Kidney capillary endothelial cell (primary cell): ENCODE data around the gene HYAL2.
A peak's percentile ranks its signal among the peaks of the same experiment; 100 is the strongest.
"Not testable (repeated sequence)": the region's sequence is repeated elsewhere in the genome, so short reads cannot be mapped to it uniquely, and the experiment has no call there.

Source experiments
- DNase-seq: peaks from one replicate; pipeline ENCODE4 v3.0.0-alpha.2; 2018; ENCODE audit warnings: low spot score

Gene HYAL2

GRCh38 chr3:50292159-50293078 lies 30.1 kb downstream of the HYAL2 start, which contains the start of gene IFRD2:
IFRD2 (minus strand) TSS chr3:50292429; CDS start chr3:50292274, 155 bp downstream.
- peak; percentile 94 for DNase-seq

DNA sequence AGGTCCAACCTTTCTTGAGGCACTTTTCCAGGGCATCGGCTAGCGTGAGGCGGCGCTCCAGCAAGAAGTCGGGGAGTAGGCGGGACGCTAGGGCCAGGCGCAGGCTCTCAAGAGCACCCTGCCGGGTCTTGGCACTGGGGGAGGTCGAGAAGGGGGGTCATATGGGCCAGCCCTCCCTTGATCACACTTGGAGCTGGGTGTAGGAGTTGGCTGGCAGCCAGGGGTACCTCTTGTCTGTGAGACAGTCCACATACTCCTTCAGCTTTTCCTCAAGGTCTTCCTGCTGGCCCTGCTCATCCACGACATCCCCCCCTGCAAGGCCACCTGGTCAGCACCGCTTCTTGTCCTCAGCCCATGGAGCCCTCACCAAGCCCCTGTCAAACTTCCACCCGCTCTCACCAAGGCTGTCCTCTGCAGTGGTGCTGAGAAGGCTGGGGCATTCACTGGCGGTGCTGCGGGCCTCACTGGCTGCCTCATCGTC lies 32.3 kb downstream of the HYAL2 start:
- DNase-seq: no peak

DNA sequence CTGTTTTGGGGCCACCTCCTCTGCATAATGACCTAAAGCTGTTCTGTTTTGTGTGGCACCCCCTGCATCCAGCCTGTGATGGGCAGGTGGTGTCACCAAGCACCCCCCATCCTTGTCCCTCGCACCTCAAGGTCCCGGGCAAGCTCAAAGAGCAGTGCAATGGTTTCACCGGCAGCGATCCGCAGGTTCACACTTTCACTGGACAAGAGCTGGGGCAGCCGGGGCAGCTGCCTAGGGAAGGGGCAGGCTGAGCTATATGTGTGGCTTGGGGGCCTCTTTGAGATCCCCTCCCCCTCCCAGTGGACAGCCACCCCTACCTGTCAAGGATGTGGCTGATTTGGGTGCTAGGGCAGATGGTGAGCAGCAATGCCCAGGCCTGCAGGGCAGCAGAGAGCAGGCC lies 33.4 kb downstream of the HYAL2 start:
- DNase-seq: no peak

DNA sequence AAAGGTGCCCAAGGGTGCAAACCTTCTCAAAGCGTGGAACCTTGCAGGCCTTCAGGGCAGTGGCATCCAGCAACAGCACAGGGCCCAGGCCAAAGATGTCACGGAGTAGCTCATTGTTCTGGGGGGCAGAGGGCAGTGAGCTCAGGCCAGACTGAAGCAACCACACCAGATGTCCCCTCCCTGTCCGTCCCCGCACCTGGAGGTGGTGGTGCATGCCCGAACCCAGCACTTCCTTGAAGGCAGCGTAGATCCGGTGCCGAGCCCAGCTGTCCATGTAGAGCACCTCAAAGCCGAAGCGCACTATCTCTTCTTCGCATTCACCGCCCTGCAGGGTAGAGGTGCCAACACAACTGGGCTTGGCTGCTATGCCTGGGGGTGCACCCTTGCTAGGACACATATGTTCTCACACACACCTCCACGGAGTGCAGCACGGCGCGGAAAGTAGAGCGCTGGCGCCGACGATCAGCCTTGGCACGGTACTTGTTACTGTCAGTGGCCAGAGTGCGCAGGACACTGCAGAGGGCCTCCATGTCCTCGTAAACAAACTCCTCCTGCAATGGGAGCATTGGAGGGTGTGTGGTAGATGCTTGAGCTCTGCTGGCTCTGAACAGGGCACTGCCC lies 34.0 kb downstream of the HYAL2 start:
- DNase-seq: no peak

DNA sequence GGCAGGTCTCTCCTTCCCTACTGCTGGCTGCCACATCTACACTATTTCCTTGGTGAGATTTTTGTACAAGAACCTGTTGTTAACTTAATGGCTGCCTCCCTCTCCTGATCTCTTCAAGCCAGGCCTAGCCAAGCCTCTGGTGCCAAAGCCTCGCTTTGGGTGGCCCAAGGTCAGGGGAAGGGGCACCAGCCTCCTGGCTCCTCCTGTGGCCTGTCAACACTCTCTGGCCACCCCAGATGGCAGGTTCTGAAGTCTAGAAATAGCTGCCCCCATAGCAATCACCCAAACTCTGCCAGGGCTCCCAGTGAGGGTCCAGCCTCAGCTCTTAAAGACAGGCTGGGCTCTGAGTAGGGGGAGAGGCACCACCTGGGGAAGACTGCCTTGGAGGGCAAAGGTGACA lies 35.3 kb downstream of the HYAL2 start:
- DNase-seq: no peak

DNA sequence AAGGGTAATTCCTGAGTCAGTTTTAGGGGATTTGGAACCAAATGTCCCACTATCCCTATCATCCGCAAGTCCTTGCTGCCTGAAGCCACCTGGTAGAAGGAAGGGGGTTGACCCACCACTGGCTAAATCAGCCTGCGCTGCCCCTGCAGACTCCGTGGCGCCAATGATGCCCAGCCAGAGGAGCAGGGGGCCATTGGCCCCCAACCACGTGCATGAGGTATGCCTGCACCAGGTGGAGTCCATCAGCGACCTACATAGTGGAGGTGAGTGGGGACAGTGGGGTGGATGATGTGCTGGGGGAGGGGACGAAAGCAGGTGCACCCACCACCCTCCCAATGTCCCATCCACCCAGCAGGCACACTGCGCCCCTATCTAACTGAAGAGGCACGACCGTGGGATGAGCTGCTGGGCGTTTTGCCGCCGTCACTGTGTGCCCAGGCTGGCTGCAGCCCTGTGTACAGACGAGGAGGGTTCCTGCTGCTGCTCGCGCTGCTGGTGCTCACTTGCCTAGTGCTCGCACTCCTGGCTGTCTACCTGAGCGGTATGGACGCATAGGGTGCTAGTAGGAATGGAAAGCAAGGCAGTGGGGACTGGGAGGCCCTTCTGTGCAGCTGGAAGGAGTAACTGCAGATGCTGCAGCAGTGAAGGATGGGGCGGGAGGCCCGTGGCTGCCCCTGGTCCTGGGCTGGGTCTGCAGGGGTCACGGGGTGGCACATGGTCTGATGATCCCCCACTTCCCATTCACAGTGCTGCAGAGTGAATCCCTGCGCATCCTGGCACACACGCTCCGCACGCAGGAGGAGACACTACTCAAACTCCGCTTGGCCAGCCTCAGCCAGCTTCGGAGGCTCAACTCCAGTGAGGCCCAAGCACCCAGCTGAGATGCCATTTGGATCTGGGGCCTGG lies 36.0 kb downstream of the HYAL2 start:
- DNase-seq: no peak

GRCh38 chr3:50284121-50284520 lies 38.4 kb downstream of the HYAL2 start:
- DNase-seq: not testable (repeated sequence)

- no peak for DNase-seq
Observed at GRCh38 chr3:50279255-50280016, 43.1 kb downstream of the HYAL2 start.

DNA sequence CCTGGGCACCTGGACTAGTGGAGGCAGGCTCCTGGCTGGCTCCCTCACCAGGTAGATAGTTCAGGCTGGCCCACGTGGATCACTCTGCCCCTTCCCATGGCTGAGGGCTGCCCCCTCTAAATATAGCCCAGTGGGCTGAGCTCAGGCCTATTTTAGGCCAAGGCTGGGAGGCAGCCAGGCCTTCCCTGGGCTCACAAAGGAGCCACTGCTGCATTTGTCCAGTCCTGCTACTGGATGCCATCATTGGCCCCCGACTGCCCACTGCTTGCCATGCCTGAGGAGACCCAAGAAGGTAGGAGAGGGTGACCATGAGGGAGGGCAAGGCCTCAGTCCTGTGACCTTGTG lies 43.7 kb downstream of the HYAL2 start, which contains the start of gene LSMEM2:
LSMEM2 (plus strand) TSS at position 208 of the 345 bp plus-strand sequence; CDS start at position 235, 27 bp downstream.
- DNase-seq: no peak

DNA sequence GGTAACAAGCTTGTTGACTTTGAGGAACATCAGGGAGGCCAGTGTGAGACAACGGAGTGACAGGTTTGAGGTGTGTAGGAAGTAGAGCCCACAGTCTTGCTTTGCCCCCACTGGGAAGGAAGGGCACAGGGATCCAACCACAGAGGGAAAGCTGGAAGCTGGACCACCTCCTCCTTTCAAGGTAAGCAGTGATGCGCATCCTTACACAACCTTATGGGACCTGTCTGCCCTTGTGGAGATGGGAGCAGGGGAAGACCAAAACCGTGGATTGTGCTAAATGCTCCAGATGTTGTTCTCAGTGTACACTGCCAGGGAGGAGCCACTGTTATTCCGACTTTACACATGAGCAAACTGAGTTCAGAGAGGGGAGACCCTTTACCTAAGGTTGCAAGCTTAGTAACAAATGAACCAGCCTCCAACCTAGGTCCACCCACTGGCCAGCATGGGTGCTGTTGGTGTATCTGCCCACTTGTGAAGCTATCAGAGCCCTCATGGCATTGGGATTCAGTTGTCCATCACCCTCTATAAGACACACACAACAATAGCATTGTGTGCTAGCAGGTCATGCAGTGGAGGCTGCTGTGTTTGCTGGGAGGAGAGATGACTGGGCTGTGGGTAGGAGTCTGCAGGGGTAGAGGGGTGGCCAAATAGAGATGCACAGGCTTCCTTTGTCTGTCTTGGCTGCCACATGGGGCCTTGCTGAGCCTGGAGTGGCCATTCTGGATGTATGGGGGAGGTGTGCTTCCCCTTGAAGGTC lies 44.2 kb downstream of the HYAL2 start:
- DNase-seq: no peak

- DNase-seq: no peak
Observed at GRCh38 chr3:50276762-50277101, 45.8 kb downstream of the HYAL2 start.

GRCh38 chr3:50275996-50276761 lies 46.4 kb downstream of the HYAL2 start:
- DNase-seq: no peak

DNA sequence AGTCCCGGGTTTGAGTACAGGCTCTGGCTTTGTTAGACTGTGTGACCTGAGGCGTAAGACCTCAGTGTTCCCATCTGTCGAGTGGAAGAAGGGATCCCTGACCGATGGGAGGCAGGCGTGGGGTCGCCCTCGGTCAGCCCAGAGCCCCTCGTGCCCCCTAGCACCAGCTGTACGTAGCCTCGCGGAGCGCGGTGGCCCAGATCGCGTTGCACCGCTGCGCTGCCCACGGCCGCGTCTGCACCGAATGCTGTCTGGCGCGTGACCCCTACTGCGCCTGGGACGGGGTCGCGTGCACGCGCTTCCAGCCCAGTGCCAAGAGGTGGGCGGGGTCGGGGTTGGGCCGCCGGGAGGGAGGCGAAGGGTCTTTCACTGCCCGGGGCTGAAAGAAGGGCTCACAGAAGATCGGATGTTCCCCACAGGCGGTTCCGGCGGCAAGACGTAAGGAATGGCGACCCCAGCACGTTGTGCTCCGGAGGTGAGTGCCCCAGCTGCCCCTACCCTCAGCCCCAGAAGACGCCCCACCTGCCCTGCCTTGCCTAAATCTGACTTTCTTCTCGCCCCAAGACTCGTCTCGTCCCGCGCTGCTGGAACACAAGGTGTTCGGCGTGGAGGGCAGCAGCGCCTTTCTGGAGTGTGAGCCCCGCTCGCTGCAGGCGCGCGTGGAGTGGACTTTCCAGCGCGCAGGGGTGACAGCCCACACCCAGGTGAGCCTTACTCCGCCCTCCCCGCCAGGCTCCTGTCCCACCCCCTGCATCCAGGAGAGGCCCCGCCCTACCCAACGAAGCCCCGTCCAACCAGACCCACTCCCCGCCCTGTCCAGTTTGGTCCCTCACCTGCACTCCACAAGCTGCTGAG lies 47.2 kb downstream of the HYAL2 start:
- DNase-seq: no peak

- peak; percentile 56 for DNase-seq
Observed at GRCh38 chr3:50274371-50275104, 48.0 kb downstream of the HYAL2 start.

GRCh38 chr3:50273689-50274065 lies 48.9 kb downstream of the HYAL2 start:
- DNase-seq: no peak

GRCh38 chr3:50272911-50273688 lies 49.4 kb downstream of the HYAL2 start:
- DNase-seq: peak; percentile 69

DNA sequence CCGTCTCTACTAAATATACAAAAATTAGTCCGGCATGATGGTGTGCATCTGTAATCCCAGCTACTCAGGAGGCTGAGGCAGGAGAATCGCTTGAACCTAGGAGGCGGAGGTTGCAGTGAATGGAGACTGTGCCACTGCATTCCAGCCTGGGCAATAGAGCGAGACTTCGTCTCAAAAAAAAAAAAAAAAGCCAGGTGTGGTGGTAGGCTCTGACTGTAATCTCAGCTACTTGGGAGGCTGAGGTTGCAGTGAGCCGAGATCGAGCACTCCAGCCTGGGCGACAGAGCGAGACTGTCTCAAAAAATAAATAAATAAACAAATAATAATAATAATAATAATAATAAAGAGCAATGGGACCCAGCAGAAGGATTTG lies 50.0 kb downstream of the HYAL2 start:
- not testable (repeated sequence) for DNase-seq
